Heart left ventricle (tissue), 16 donors: ENCODE results near the gene GGCX. TPM values are rescaled to one million over a fixed set of nuclear protein-coding genes. Genes with fewer than 3 reads are reported as not detected.

Experiments
- ATAC-seq, 4 donors: fragments of 200-7000 bp; cut with Tn5 transposase; one replicate each; pipeline ENCODE4 v1.9.1; 2020 to 2022; ENCODE audit warnings: moderate library complexity in 4 of 4, mild to moderate bottlenecking in 3 of 4, moderate number of reproducible peaks in 1 of 4
- DNase-seq, 5 donors: peaks; one replicate each; pipeline ENCODE4 v3.0.0-alpha.2; 2020
- H3K27ac ChIP-seq, 12 donors: fragments of 200-600 bp; sonication (generic) in 4 of 12; one replicate each; pipeline versions ENCODE4 v1.5.0 to v1.8.0; 2016 to 2022; ENCODE audit warnings: mild to moderate bottlenecking in 2 of 12
- H3K27me3 ChIP-seq, 9 donors: fragments of 200-600 bp; sonication (generic) in 2 of 9; one replicate each; pipeline versions ENCODE4 v1.5.1 to v1.8.0; 2016 to 2022; ENCODE audit warnings: mild to moderate bottlenecking in 3 of 9
- H3K36me3 ChIP-seq, 9 donors: fragments of 200-600 bp; sonication (generic) in 2 of 9; one replicate each; pipeline versions ENCODE4 v1.5.0 to v1.8.0; 2018 to 2022; ENCODE audit warnings: mild to moderate bottlenecking in 2 of 9
- H3K4me1 ChIP-seq, 12 donors: fragments of 200-600 bp; sonication (generic) in 4 of 12; one replicate each; pipeline versions ENCODE4 v1.5.0 to v1.8.0; 2016 to 2022; ENCODE audit warnings: mild to moderate bottlenecking in 3 of 12
- H3K4me3 ChIP-seq, 12 donors: fragments of 200-600 bp; sonication (generic) in 4 of 12; one replicate each; pipeline versions ENCODE4 v1.5.0 to v1.8.0; 2017 to 2022; ENCODE audit warnings: mild to moderate bottlenecking in 9 of 12, moderate library complexity in 4 of 12
- H3K9me3 ChIP-seq, 12 donors: fragments of 200-600 bp; sonication (generic) in 4 of 12; one replicate each; pipeline versions ENCODE4 v1.5.0 to v1.8.0; 2016 to 2022; ENCODE audit warnings: mild to moderate bottlenecking in 1 of 12
- POLR2A ChIP-seq, 2 donors: fragments of 450-650 bp; IDR thresholded peaks; one replicate each; pipeline ENCODE4 v1.6.1; 2017; ENCODE audit warnings: antibody characterized with exemption in 2 of 2, mild to moderate bottlenecking in 2 of 2, moderate library complexity in 2 of 2
- WGBS, 4 donors: extraction: QIAGEN DNeasy Blood & Tissue Kit in 2 of 4; methylation state at CpG; one replicate each; pipeline versions ENCODE4 v1.1.5 to v1.1.7; 2013 to 2018; 5-methylcytosine and 5-hydroxymethylcytosine counted together
- intact Hi-C, 10 donors: fragments of 100-400 bp; cut with DNase I; formaldehyde crosslinking; loops; one replicate each; pipeline versions ENCODE4 v1.11.1 to v1.14.2; 2022
- polyA plus RNA-seq, 2 donors: library from polyadenylated mRNA; stranded (reverse); fragments of 200-250 nt; gene quantifications; one replicate each; pipeline ENCODE4 v1.2.3, GENCODE V29; 2013
- total RNA-seq, 9 donors: library from RNA; depleted of rRNA in 2 of 9; stranded (reverse); fragments of >200 nt in 2 of 9; fragmentation: NEBNext Ultra II Directional in 3 of 9; extraction: Animal tissue kit (Norgen Biotek cat#: 25700) in 3 of 9; gene quantifications; one replicate each; pipeline versions ENCODE4 v1.1.0 to v1.2.4, GENCODE V29; 2016 to 2023
- TF ChIP-seq, protein P1 (sequence below), 12 donors: fragments of 200-600 bp; sonication (generic) in 4 of 12; IDR thresholded peaks; one replicate each; pipeline versions ENCODE4 v1.5.0 to v1.8.0; 2018 to 2022; ENCODE audit warnings: antibody characterized with exemption in 12 of 12, mild to moderate bottlenecking in 5 of 12
- donor health status: ischemic (EF 13 %, LVEDD 7.1; RV severe dilation, severe dysfunction).
- donor health status: healthy with polysubstance abuse.
- donor health status: DM: no; HTN: yes; CAD: no.
- donor health status: DM: no; HTN: no; CAD: no.
- donor health status: ischemic (EF 25% LVEDD 6.9; RV normal size, moderate dysfunction).
- donor health status: ischemic (EF 25% LVEDD 5.7; RV mildly dilated, moderate dysfunction).
- donor health status: healthy.
- donor health status: DM: yes; HTN: yes; CAD: no.
- donor health status: ischemic (EF 35%, LVEDD 5.7; RV mildly dilated, moderate dysfunction).
- donor health status: nonischemic (EF 11% LVEDD 7.7; RV severe dilation, severe dysfunction).
- donor health status: DM: yes; HTN: yes; CAD: no.
- donor health status: PGD.
- donor health status: ischemic (EF 29% LVEDD 5.4; RV normal size, mild dysfunction).
- donor health status: nonischemic (EF 23%, LVEDD 6.1; RV moderate dilation, normal function).

The GGCX gene
- total and polyA plus RNA-seq, 11 donors, result 12.6 to 30.7 (median 20.8) TPM

- Histone ChIP-seq H3K36me3 (peaks cover 4 to 51% (median 44%) of the 10 kb centered on the region in 9 donors), H3K4me1 (peaks cover 0 to 58% (median 41%) of the 10 kb centered on the region in 12 donors), H3K4me3 (peak overlapping the region; percentile 59 to 98 (median 90)), H3K9me3 (no peaks in the 10 kb centered on the region), H3K27ac (peak overlapping the region; percentile 94 to 100 (median 99)), H3K27me3 (no peaks in the 10 kb centered on the region)
- WGBS, 4 donors, result 5 to 9% (median 8%) methylated on average over 11 of the region's 11 CpGs
- intact Hi-C loops, result no loop called here
- TF ChIP-seq, protein P1, sequence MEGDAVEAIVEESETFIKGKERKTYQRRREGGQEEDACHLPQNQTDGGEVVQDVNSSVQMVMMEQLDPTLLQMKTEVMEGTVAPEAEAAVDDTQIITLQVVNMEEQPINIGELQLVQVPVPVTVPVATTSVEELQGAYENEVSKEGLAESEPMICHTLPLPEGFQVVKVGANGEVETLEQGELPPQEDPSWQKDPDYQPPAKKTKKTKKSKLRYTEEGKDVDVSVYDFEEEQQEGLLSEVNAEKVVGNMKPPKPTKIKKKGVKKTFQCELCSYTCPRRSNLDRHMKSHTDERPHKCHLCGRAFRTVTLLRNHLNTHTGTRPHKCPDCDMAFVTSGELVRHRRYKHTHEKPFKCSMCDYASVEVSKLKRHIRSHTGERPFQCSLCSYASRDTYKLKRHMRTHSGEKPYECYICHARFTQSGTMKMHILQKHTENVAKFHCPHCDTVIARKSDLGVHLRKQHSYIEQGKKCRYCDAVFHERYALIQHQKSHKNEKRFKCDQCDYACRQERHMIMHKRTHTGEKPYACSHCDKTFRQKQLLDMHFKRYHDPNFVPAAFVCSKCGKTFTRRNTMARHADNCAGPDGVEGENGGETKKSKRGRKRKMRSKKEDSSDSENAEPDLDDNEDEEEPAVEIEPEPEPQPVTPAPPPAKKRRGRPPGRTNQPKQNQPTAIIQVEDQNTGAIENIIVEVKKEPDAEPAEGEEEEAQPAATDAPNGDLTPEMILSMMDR (IDR thresholded peaks at IDR 0.05), result no peak
- no peak for TF ChIP-seq POLR2A (IDR thresholded peaks at IDR 0.05)
- DNase-seq (no peak), ATAC-seq (no peak)
Observed at GRCh38 chr2:85540133-85540648, 21.1 kb downstream of the GGCX start.

GRCh38 chr2:85539361-85540132, 21.7 kb downstream of the GGCX start:
- H3K4me3 ChIP-seq, result peak overlapping the region; percentile 59 to 98 (median 90)

DNA sequence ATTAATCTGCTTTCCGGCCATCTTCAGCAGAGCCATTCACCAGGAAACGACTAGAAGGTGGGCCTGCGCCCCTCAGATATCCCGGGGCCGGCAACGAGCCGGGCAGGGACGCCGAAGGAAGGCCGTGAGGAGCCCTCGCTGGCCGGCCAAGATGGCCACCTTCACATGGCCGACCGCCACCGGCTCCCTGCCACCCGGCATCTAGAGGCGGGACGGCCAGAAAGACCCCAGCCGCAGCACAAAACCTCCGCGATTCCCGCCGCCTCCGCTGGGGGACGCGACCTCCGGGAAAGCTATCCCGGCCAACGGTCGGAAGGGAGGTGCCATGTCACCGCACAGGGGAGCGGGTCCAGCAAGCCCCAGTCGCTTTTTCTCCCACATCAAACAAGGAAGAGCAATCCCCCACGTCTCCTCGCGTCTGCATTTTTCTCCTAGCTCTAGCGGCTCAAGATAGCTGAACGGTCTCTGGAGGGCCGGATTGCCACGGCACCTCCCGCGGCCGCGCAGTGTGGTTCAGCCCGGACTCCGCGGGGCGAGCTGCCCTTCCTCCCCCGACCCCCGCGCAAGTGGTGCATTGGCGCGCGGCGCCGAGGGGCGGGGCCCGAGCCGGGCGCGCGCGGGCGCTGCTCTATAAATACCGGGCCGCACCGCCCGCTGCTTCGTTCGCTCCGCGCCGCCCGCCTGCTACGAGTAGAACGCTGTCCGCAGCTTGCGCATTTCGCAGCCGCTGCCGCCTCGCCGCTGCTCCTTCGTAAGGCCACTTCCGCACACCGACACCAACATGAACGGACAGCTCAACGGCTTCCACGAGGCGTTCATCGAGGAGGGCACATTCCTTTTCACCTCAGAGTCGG, 22.6 kb downstream of the GGCX start, which contains the start of gene MAT2A:
Gene MAT2A (plus strand): TSS at position 662 of the 854 bp plus-strand sequence. CDS start 120 bp downstream, at position 782.
- H3K4me3 ChIP-seq, result peak within 1 kb of the TSS; percentile 59 to 98 (median 90)
- no peaks in the 10 kb centered on the region for H3K27me3 ChIP-seq
- WGBS, 4 donors, result 0 to 1% (median 0%) methylated on average over 50 to 92 of the region's 92 CpGs
- H3K4me1 ChIP-seq, result peaks cover 0 to 55% (median 38%) of the 10 kb centered on the region in 12 donors
- no peaks in the 10 kb centered on the region for H3K9me3 ChIP-seq
- intact Hi-C loops, result loop anchor here in 8 of 10 donors (1.0 to 5.0 kb wide), 8 partner anchors 22 to 105 kb away; partner anchors contain the start of gene GGCX (in 1 of the 8)
- peak within 1 kb of the TSS; percentile 94 to 100 (median 99) for H3K27ac ChIP-seq
- DNase-seq (peak; percentile 95 to 96 (median 96)), ATAC-seq (peak; percentile 87 to 90 (median 89))
- TF ChIP-seq, protein P1 (IDR thresholded peaks at IDR 0.05), result peak; percentile 55 to 91 (median 80)
- TF ChIP-seq POLR2A (IDR thresholded peaks at IDR 0.05), result peak in 1 of 2 donors; percentile 98
- H3K36me3 ChIP-seq, result peaks cover 4 to 37% (median 30%) of the 10 kb centered on the region in 9 donors

More at GRCh38 chr2:85539361-85540132, 21.7 kb downstream of the GGCX start:
- Histone ChIP-seq H3K4me1 (peaks cover 0 to 55% (median 40%) of the 10 kb centered on the region in 12 donors), H3K9me3 (no peaks in the 10 kb centered on the region), H3K27ac (peak overlapping the region; percentile 94 to 100 (median 99)), H3K36me3 (peaks cover 4 to 45% (median 38%) of the 10 kb centered on the region in 9 donors), H3K27me3 (no peaks in the 10 kb centered on the region)
- intact Hi-C loops, result loop anchor here in 8 of 10 donors (1.0 to 5.0 kb wide), 6 partner anchors 21 to 106 kb away; partner anchors contain the start of gene GGCX (in 1 of the 8)
- ATAC-seq (peak; percentile 48 to 70 (median 56)), DNase-seq (peak; percentile 82 to 86 (median 83))
- no peak for TF ChIP-seq POLR2A (IDR thresholded peaks at IDR 0.05)
- 0 to 1% (median 1%) methylated on average over 38 to 67 of the region's 67 CpGs for WGBS, 4 donors
